GM23248 (cell line): ENCODE measurements around the gene PLCH1. TPM values are rescaled to one million over a fixed set of nuclear protein-coding genes. Genes with fewer than 3 reads are reported as not detected.

Source experiments
- DNase-seq: peaks from one replicate; pipeline ENCODE4 v3.0.0-alpha.2; 2015
- H2AFZ ChIP-seq: fragments of 200-600 bp; sonication (generic); 2 replicates; pipeline ENCODE4 v1.6.1; 2016; ENCODE audit warnings: antibody characterized with exemption
- H3F3A ChIP-seq: fragments of 200-600 bp; sonication (generic); 2 replicates; pipeline ENCODE4 v1.6.1; 2016; ENCODE audit warnings: mild to moderate bottlenecking, antibody characterized with exemption, mixed run types; ENCODE audit not compliant: insufficient read depth
- H3K27ac ChIP-seq: fragments of 200-600 bp; sonication (generic); 2 replicates; pipeline ENCODE4 v1.5.1; 2016; ENCODE audit warnings: mild to moderate bottlenecking
- H3K27me3 ChIP-seq: fragments of 200-600 bp; sonication (generic); replicated peaks from 2 replicates; pipeline ENCODE4 v1.6.1; 2016; ENCODE audit warnings: mild to moderate bottlenecking; ENCODE audit not compliant: insufficient read depth
- H3K36me3 ChIP-seq: fragments of 200-600 bp; sonication (generic); 2 replicates; pipeline ENCODE4 v1.6.1; 2016; ENCODE audit warnings: low read depth, mild to moderate bottlenecking
- H3K4me1 ChIP-seq: fragments of 200-600 bp; sonication (generic); 2 replicates; pipeline ENCODE4 v1.6.1; 2016; ENCODE audit warnings: mild to moderate bottlenecking; ENCODE audit not compliant: insufficient read depth
- H3K4me2 ChIP-seq: fragments of 200-600 bp; sonication (generic); one replicate; pipeline ENCODE4 v1.6.1; 2016; ENCODE audit warnings: mild to moderate bottlenecking; ENCODE audit not compliant: unreplicated experiment
- H3K4me3 ChIP-seq: fragments of 200-600 bp; sonication (generic); 2 replicates; pipeline ENCODE4 v1.5.1; 2016; ENCODE audit warnings: mild to moderate bottlenecking
- H3K79me2 ChIP-seq: fragments of 200-600 bp; sonication (generic); 2 replicates; pipeline ENCODE4 v1.6.1; 2016; ENCODE audit warnings: mild to moderate bottlenecking; ENCODE audit not compliant: insufficient read depth
- H3K9ac ChIP-seq: fragments of 200-600 bp; sonication (generic); 2 replicates; pipeline ENCODE4 v1.6.1; 2016; ENCODE audit warnings: mild to moderate bottlenecking
- H3K9me2 ChIP-seq: fragments of 200-600 bp; sonication (generic); 2 replicates; pipeline ENCODE4 v1.6.1; 2016; ENCODE audit warnings: mixed run types, mild to moderate bottlenecking, moderate library complexity; ENCODE audit not compliant: insufficient read depth
- H3K9me3 ChIP-seq: fragments of 200-600 bp; sonication (generic); one replicate; pipeline ENCODE4 v1.6.1; 2017; ENCODE audit warnings: low read depth
- H4K20me1 ChIP-seq: fragments of 200-600 bp; sonication (generic); 2 replicates; pipeline ENCODE4 v1.6.0; 2016; ENCODE audit not compliant: insufficient read depth
- EZH2 ChIP-seq: fragments of 200-600 bp; sonication (generic); IDR thresholded peaks from 2 replicates; pipeline ENCODE4 v1.6.1; 2018; ENCODE audit warnings: antibody characterized with exemption, mild to moderate bottlenecking; ENCODE audit not compliant: insufficient read depth, poor library complexity, severe bottlenecking
- EZH2phosphoT487 ChIP-seq: fragments of 200-600 bp; sonication (generic); IDR thresholded peaks from 2 replicates; pipeline ENCODE4 v1.6.1; 2018; ENCODE audit warnings: antibody characterized with exemption, moderate library complexity, mild to moderate bottlenecking, low read depth; ENCODE audit not compliant: insufficient read depth
- WGBS, 2 experiments: methylation state at CpG; one replicate each; pipeline ENCODE4 v1.1.6; 2015 to 2017; ENCODE audit warnings: low lambda C conversion rate in 2 of 2, low coverage in 1 of 2; ENCODE audit errors: missing lambda C conversion rate in 2 of 2; 5-methylcytosine and 5-hydroxymethylcytosine counted together
- in situ Hi-C: fragments of 300-500 bp; cut with MboI; formaldehyde crosslinking; loops from 2 replicates; pipeline ENCODE4 v1.15.0; 2020
- polyA plus RNA-seq: library from polyadenylated mRNA; unstranded; fragments of >200 nt; fragmentation: Nextera tagmentation; extraction: Ambion mirVana; gene quantifications from 2 replicates; pipeline ENCODE4 v1.2.1, GENCODE V29; 2016
- total RNA-seq: library from RNA; depleted of rRNA; stranded (reverse); fragments of >200 nt; shearing (Covaris generic); gene quantifications from 2 replicates; pipeline ENCODE4 v1.2.3, GENCODE V29; 2014

Gene PLCH1
- total and polyA plus RNA-seq, 2 experiments from 2014 or later, result not detected

DNA sequence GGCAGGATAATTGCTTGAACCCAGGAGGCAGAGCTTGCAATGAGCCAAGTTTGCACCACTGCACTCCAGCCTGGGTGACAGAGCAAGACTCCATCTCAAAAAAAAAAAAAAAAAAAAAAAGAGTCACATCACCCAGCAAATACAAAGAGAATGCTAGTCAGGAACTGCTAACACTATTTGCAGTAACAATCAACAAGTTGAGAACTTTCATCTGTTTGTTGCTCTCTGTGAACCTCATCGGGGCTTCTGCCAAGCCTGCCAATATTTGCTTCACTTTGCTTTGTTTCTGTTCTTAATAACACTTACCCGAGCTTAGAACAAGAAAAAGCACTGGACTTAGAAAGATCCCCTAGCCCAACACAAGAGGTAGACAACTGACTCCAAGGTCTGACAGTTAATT is 76.9 kb downstream of the PLCH1 start:
- Histone ChIP-seq H3K9me3 (no peaks in the 10 kb centered on the region), H2AFZ (no peak overlapping the region), H3K4me1 (peaks cover 12% of the 10 kb centered on the region; the same call in 1 of the 2 replicates), H3F3A (peaks cover 16% of the 10 kb centered on the region; the same call in 1 of the 2 replicates), H3K79me2 (no peaks in the 10 kb centered on the region), H4K20me1 (no peaks in the 10 kb centered on the region), H3K36me3 (no peaks in the 10 kb centered on the region), H3K27me3 (no peaks in the 10 kb centered on the region), H3K27ac (no peak overlapping the region), H3K4me3 (no peak overlapping the region), H3K9me2 (no peaks in the 10 kb centered on the region), H3K4me2 (no peak overlapping the region), H3K9ac (no peak overlapping the region)
- DNase-seq, result no peak
- in situ Hi-C loops, result no loop called here
- 16 to 21% methylated on average over 2 of the region's 2 CpGs for WGBS, 2 experiments
- TF ChIP-seq EZH2phosphoT487 (no peak), EZH2 (no peak)

DNA sequence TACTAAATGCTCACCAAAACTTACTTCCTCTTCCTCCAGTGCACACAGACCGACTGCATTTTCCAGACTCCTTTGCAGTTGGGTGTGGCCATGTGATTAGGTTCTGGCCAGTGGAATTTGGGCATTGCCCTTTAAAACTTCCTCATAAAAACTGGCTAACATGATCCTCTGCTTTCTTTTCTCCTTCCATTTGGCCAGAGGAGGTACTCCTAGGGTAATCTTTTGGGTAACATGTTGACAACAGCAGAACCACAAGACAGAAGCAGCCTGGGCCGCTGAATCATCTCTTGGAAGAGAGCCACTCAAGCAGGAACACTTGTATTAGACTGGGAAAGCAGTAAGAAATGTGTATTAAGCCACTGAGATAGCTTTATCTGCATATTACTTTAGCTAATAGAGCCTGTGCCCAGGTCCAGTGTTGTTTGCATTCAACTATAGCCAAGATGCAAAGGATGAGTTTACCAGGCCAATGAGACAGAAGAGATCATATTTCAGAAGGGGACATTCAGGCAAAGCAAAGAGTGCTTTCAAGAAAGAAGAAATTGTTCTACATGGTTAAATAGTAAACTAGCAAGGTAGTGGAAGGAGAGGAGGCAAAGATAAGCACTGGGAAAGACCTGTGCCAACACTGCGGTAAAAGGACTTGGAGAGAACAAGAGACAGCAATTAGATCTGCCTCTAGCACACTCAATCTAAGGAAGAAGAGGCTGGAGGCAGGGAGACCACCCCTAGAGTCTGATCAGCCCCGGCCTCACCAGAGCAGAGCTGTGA is 79.8 kb downstream of the PLCH1 start:
- Histone ChIP-seq H3K4me3 (no peak overlapping the region), H3K79me2 (no peaks in the 10 kb centered on the region), H3K9ac (no peak overlapping the region), H3K9me2 (no peaks in the 10 kb centered on the region), H3K9me3 (no peaks in the 10 kb centered on the region), H3F3A (peaks cover 16% of the 10 kb centered on the region; the same call in 1 of the 2 replicates), H3K36me3 (no peaks in the 10 kb centered on the region), H3K27ac (no peak overlapping the region), H2AFZ (no peak overlapping the region), H3K4me2 (peak overlapping the region; percentile 11), H3K4me1 (peaks cover 12% of the 10 kb centered on the region; the same call in 1 of the 2 replicates), H4K20me1 (no peaks in the 10 kb centered on the region), H3K27me3 (no peaks in the 10 kb centered on the region)
- 41 to 43% methylated on average over 4 of the region's 4 CpGs for WGBS, 2 experiments
- DNase-seq, result peak; percentile 88
- TF ChIP-seq EZH2phosphoT487 (peak; percentile 72; the same call in 1 of the 2 replicates), EZH2 (no peak)
- in situ Hi-C loops, result no loop called here

DNA sequence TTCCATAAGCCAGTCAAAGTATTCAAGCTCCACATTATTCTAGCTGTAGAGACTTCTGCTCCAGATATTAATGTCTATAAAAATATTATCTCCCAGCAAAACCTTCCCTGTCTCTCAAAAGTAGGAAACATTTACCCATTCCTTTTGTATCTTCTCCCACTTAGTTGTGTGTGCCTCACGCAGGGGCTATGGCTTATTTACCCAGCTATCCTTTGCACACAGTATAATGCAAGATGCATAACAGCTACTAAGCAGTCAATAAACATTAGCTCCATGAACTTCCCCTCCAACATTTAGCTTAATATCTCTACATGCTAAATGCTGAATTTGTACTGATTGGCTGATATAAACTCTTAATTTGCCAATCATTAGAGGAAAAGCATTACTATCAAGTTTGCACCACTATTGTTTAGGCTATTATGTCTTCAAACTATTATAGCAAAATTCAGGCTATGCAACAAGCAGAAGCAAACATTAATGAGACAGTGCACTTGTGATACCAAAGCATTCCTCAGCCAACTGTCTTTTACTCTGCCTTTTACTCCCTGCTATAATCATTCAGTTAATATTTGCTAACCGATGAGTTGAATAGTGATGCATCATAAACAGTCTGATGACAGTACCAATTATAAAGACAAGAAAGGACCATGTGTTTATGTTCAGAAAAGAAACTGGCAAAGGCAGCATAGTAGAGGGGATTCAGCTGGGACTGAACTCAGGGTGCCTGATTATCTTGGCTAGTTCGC is 81.2 kb downstream of the PLCH1 start:
- no peak for DNase-seq

DNA sequence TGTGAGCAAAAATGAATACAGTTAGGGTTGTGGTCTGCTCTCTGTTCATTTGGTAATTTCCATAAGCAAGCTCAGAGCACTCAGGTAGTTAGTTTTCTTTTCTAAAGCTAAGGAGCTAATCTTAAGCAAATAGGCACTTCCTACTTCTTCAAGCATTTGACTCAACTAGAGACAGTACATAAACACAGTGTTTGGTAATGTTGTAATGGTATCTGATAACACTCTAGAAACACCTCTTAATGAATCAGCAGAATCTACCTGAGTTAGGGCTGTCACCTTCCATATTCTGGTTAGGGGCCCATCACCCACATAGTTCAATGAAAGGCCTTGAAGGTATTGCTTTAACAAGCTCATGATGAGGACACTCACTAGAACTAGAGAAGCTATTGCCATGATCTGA is 83.1 kb downstream of the PLCH1 start:
- no peak overlapping the region for H2AFZ ChIP-seq
- no peaks in the 10 kb centered on the region for H3K36me3 ChIP-seq
- H3K79me2 ChIP-seq, result no peaks in the 10 kb centered on the region
- in situ Hi-C loops, result no loop called here
- no peaks in the 10 kb centered on the region for H3K27me3 ChIP-seq
- H3K4me1 ChIP-seq, result peaks cover 12% of the 10 kb centered on the region; the same call in 1 of the 2 replicates
- DNase-seq, result no peak
- H3K4me3 ChIP-seq, result no peak overlapping the region
- H4K20me1 ChIP-seq, result no peaks in the 10 kb centered on the region
- TF ChIP-seq EZH2 (no peak), EZH2phosphoT487 (no peak)
- H3K9me2 ChIP-seq, result no peaks in the 10 kb centered on the region
- H3K9ac ChIP-seq, result no peak overlapping the region
- no peak overlapping the region for H3K27ac ChIP-seq
- H3K9me3 ChIP-seq, result no peaks in the 10 kb centered on the region
- peaks cover 16% of the 10 kb centered on the region; the same call in 1 of the 2 replicates for H3F3A ChIP-seq
- H3K4me2 ChIP-seq, result no peak overlapping the region

More for the DNA sequence above, 81.2 kb downstream of the PLCH1 start:
- in situ Hi-C loops, result no loop called here
- no peak overlapping the region for H3K4me2 ChIP-seq
- H3K9ac ChIP-seq, result no peak overlapping the region
- H3K4me1 ChIP-seq, result peaks cover 12% of the 10 kb centered on the region; the same call in 1 of the 2 replicates
- H3K27ac ChIP-seq, result no peak overlapping the region
- peaks cover 16% of the 10 kb centered on the region; the same call in 1 of the 2 replicates for H3F3A ChIP-seq
- no peak overlapping the region for H2AFZ ChIP-seq
- WGBS, 2 experiments, result 67 to 71% methylated on average over 3 of the region's 3 CpGs
- no peaks in the 10 kb centered on the region for H3K79me2 ChIP-seq
- no peak overlapping the region for H3K4me3 ChIP-seq
- H3K9me2 ChIP-seq, result no peaks in the 10 kb centered on the region
- H3K9me3 ChIP-seq, result no peaks in the 10 kb centered on the region
- no peaks in the 10 kb centered on the region for H3K36me3 ChIP-seq
- no peaks in the 10 kb centered on the region for H4K20me1 ChIP-seq
- no peaks in the 10 kb centered on the region for H3K27me3 ChIP-seq
- TF ChIP-seq EZH2, result no peak
- TF ChIP-seq EZH2phosphoT487, result no peak
